Upper lobe of right lung (tissue), 1 donor: ENCODE data around the gene PRDM16. TPM values are rescaled to one million over a fixed set of nuclear protein-coding genes. Genes with fewer than 3 reads are reported as not detected.

Experiments used
- ATAC-seq: fragments of 200-7000 bp; cut with Tn5 transposase; one replicate; pipeline ENCODE4 v1.9.1; 2020; ENCODE audit warnings: mild to moderate bottlenecking, moderate library complexity
- DNase-seq: peaks from one replicate; pipeline ENCODE4 v3.0.0-alpha.2; 2020
- H3K27ac ChIP-seq: fragments of 200-600 bp; one replicate; pipeline ENCODE4 v1.8.0; 2022
- H3K27me3 ChIP-seq: fragments of 200-600 bp; one replicate; pipeline ENCODE4 v1.8.0; 2022; ENCODE audit warnings: mild to moderate bottlenecking
- H3K36me3 ChIP-seq: fragments of 200-600 bp; one replicate; pipeline ENCODE4 v1.8.0; 2022
- H3K4me1 ChIP-seq: fragments of 200-600 bp; one replicate; pipeline ENCODE4 v1.8.0; 2022
- H3K4me3 ChIP-seq: fragments of 200-600 bp; one replicate; pipeline ENCODE4 v1.8.0; 2022; ENCODE audit warnings: mild to moderate bottlenecking
- H3K9me3 ChIP-seq: fragments of 200-600 bp; one replicate; pipeline ENCODE4 v1.8.0; 2022
- CTCF ChIP-seq: fragments of 200-600 bp; IDR thresholded peaks from one replicate; pipeline ENCODE4 v1.8.0; 2022; ENCODE audit warnings: antibody characterized with exemption
- intact Hi-C: fragments of 100-400 bp; cut with DNase I; formaldehyde crosslinking; loops from one replicate; pipeline ENCODE4 v1.11.0; 2022
- total RNA-seq: library from RNA; stranded (reverse); fragmentation: NEBNext Ultra II Directional; extraction: Animal tissue kit (Norgen Biotek cat#: 25700); gene quantifications from one replicate; pipeline ENCODE4 v1.2.1, GENCODE V29; 2021
- donor health status: DM: no; HTN: yes; CAD: no; lungs with severe emphysema.

The PRDM16 gene
- total RNA-seq, 1 donor from 2014 or later: 21.0 TPM

- ATAC-seq (no peak), DNase-seq (no peak)
- Histone ChIP-seq H3K4me3 (no peak overlapping the region), H3K36me3 (no peaks in the 10 kb centered on the region), H3K4me1 (no peaks in the 10 kb centered on the region), H3K27ac (no peak overlapping the region), H3K27me3 (peaks cover 20% of the 10 kb centered on the region), H3K9me3 (no peaks in the 10 kb centered on the region)
- no peak for TF ChIP-seq CTCF
- intact Hi-C loops: no loop called here
Measured at GRCh38 chr1:3248155-3249141, 179.4 kb downstream of the PRDM16 start.

GRCh38 chr1:3249231-3249630 lies 180.2 kb downstream of the PRDM16 start:
- no peak overlapping the region for H3K4me3 ChIP-seq
- H3K36me3 ChIP-seq: no peaks in the 10 kb centered on the region
- no peaks in the 10 kb centered on the region for H3K9me3 ChIP-seq
- no peak for TF ChIP-seq CTCF
- DNase-seq (no peak), ATAC-seq (no peak)
- intact Hi-C loops: no loop called here
- H3K4me1 ChIP-seq: no peaks in the 10 kb centered on the region
- peaks cover 20% of the 10 kb centered on the region for H3K27me3 ChIP-seq
- no peak overlapping the region for H3K27ac ChIP-seq

GRCh38 chr1:3249631-3250501 lies 180.9 kb downstream of the PRDM16 start:
- Histone ChIP-seq H3K27ac (no peak overlapping the region), H3K27me3 (peaks cover 20% of the 10 kb centered on the region), H3K4me1 (no peaks in the 10 kb centered on the region), H3K4me3 (no peak overlapping the region), H3K36me3 (no peaks in the 10 kb centered on the region), H3K9me3 (no peaks in the 10 kb centered on the region)
- DNase-seq (no peak), ATAC-seq (no peak)
- TF ChIP-seq CTCF: no peak
- intact Hi-C loops: no loop called here

GRCh38 chr1:3250624-3251023 lies 181.6 kb downstream of the PRDM16 start:
- no peak for DNase-seq
- intact Hi-C loops: no loop called here
- no peak overlapping the region for H3K27ac ChIP-seq
- no peak overlapping the region for H3K4me3 ChIP-seq
- H3K4me1 ChIP-seq: no peaks in the 10 kb centered on the region
- no peaks in the 10 kb centered on the region for H3K36me3 ChIP-seq
- no peak for ATAC-seq
- no peak for TF ChIP-seq CTCF
- H3K27me3 ChIP-seq: peaks cover 20% of the 10 kb centered on the region
- no peaks in the 10 kb centered on the region for H3K9me3 ChIP-seq

GRCh38 chr1:3251099-3251806 lies 182.2 kb downstream of the PRDM16 start:
- Histone ChIP-seq H3K9me3 (no peaks in the 10 kb centered on the region), H3K4me3 (no peak overlapping the region), H3K4me1 (no peaks in the 10 kb centered on the region), H3K36me3 (no peaks in the 10 kb centered on the region), H3K27me3 (peaks cover 19% of the 10 kb centered on the region), H3K27ac (no peak overlapping the region)
- DNase-seq (no peak), ATAC-seq (no peak)
- TF ChIP-seq CTCF: no peak
- intact Hi-C loops: no loop called here
